ENCODE results near the gene LAMB4. TPM values are rescaled to one million over a fixed set of nuclear protein-coding genes. Genes with fewer than 3 reads are reported as not detected.

The LAMB4 gene
- polyA plus RNA-seq, 2 of the 4 experiments (the other 2 are of a cell fraction), result 0.13 to 0.19 TPM

GRCh38 chr7:108053250-108053649 lies 76.9 kb downstream of the LAMB4 start:
- no peaks in the 10 kb centered on the region for H3K9me3 ChIP-seq
- TF ChIP-seq HOXA7 (CRISPR knock-in tag; IDR thresholded peaks at IDR 0.05), result no peak
- no peak for TF ChIP-seq EHMT2 (IDR thresholded peaks at IDR 0.05; ENCODE audit: low read depth)
- TF ChIP-seq ZFP36 (IDR thresholded peaks at IDR 0.05; ENCODE audit: borderline replicate concordance, partially characterized antibody), result no peak
- no peak for FAIRE-seq
- ChIA-PET POLR2A (no interaction called here), CTCF (interaction anchor here (1.7 kb wide), 1 partner anchor 44 kb away, joined by 5 read pairs; no protein-coding TSS in a partner anchor)
- H3K4me2 ChIP-seq, result no peak overlapping the region
- no peak overlapping the region for H3K27ac ChIP-seq
- DNase-seq (ENCODE audit: low read depth in 1 of 2, low spot score in 1 of 2), result no peak
- 95% methylated on average over 4 of the region's 4 CpGs for WGBS (ENCODE audit: missing lambda C conversion rate)
- H3K4me1 ChIP-seq, result peaks cover 8% of the 10 kb centered on the region; the same call in 2 of the 3 replicates
- ATAC-seq, result no peak
- no peak overlapping the region for H3K4me3 ChIP-seq

- FAIRE-seq (no peak), DNase-seq (ENCODE audit: low read depth in 1 of 2, low spot score in 1 of 2) (no peak), ATAC-seq (no peak)
- no peaks in the 10 kb centered on the region for H3K9me3 ChIP-seq
- POLR2A ChIA-PET, result no interaction called here
- H3K27ac ChIP-seq, result no peak overlapping the region
- no peak overlapping the region for H3K4me3 ChIP-seq
- TF ChIP-seq HMGXB4 (CRISPR knock-in tag; IDR thresholded peaks at IDR 0.05; ENCODE audit: borderline replicate concordance) (no peak), ATOH8 (CRISPR knock-in tag; IDR thresholded peaks at IDR 0.05; ENCODE audit: low read depth) (no peak), RARB (CRISPR knock-in tag; IDR thresholded peaks at IDR 0.05) (no peak), CBX2 (IDR thresholded peaks at IDR 0.05; ENCODE audit: borderline replicate concordance, low read depth) (no peak), MAX (IDR thresholded peaks at IDR 0.05) (no peak), FOSL2 (IDR thresholded peaks at IDR 0.05) (no peak), FOSL2 (CRISPR knock-in tag; IDR thresholded peaks at IDR 0.05) (no peak), RFX5 (IDR thresholded peaks at IDR 0.05) (no peak), EHF (CRISPR knock-in tag; IDR thresholded peaks at IDR 0.05) (no peak), TFCP2L1 (CRISPR knock-in tag; IDR thresholded peaks at IDR 0.05) (no peak), ZNF302 (CRISPR knock-in tag; IDR thresholded peaks at IDR 0.05) (no peak), HDAC2 (IDR thresholded peaks at IDR 0.05) (no peak), FOXS1 (CRISPR knock-in tag; IDR thresholded peaks at IDR 0.05) (no peak)
- TF ChIP-seq, protein P1, sequence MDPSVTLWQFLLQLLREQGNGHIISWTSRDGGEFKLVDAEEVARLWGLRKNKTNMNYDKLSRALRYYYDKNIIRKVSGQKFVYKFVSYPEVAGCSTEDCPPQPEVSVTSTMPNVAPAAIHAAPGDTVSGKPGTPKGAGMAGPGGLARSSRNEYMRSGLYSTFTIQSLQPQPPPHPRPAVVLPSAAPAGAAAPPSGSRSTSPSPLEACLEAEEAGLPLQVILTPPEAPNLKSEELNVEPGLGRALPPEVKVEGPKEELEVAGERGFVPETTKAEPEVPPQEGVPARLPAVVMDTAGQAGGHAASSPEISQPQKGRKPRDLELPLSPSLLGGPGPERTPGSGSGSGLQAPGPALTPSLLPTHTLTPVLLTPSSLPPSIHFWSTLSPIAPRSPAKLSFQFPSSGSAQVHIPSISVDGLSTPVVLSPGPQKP (IDR thresholded peaks at IDR 0.05; ENCODE audit: low read depth, low read length), result no peak
- TF ChIP-seq, protein P2, sequence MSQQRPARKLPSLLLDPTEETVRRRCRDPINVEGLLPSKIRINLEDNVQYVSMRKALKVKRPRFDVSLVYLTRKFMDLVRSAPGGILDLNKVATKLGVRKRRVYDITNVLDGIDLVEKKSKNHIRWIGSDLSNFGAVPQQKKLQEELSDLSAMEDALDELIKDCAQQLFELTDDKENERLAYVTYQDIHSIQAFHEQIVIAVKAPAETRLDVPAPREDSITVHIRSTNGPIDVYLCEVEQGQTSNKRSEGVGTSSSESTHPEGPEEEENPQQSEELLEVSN (IDR thresholded peaks at IDR 0.05; ENCODE audit: borderline replicate concordance, low read depth), result no peak
- no peak overlapping the region for H3K4me2 ChIP-seq
- CTCF ChIA-PET, result interaction anchor here (2.0 kb wide), 1 partner anchor 9 kb away, joined by 6 read pairs; no protein-coding TSS in a partner anchor
- 94% methylated on average over 1 of the region's 1 CpG for WGBS (ENCODE audit: missing lambda C conversion rate)
- H3K4me1 ChIP-seq, result peaks cover 8% of the 10 kb centered on the region; the same call in 2 of the 3 replicates
These were observed 78.7 kb downstream of the LAMB4 start for GRCh38 chr7:108051454-108051853.

DNA sequence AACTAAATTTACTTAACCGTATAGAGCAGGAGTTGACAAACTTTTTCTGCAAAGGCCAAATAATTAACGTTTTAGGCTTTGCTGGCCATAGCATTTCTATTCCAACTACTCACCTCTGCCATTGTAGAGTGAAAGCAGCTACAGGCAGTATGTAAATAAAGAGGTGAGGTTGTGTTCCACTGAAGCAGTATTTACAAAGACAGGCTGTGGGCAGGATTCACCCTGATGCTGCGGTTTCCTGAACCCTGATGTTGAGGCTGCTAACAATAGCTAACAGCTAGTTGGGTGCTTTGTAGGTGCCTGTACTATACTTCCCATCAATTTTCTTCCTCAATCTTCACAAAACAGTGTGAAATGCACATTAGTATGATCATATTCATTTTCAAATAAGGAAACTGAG lies 80.2 kb downstream of the LAMB4 start:
- POLR2A ChIA-PET, result no interaction called here
- H3K27ac ChIP-seq, result no peak overlapping the region
- TF ChIP-seq SMC3 (IDR thresholded peaks at IDR 0.05) (no peak), NFE2L2 (conservative IDR thresholded peaks at IDR 0.05; ENCODE audit: low read length) (no peak), EHMT2 (IDR thresholded peaks at IDR 0.05; ENCODE audit: low read depth) (no peak), TFCP2L1 (CRISPR knock-in tag; IDR thresholded peaks at IDR 0.05) (no peak), TP53 (CRISPR knock-in tag; IDR thresholded peaks at IDR 0.05) (no peak), FOSB (CRISPR knock-in tag; IDR thresholded peaks at IDR 0.05) (no peak), KDM1A (IDR thresholded peaks at IDR 0.05; ENCODE audit: low read depth) (no peak), RFX5 (IDR thresholded peaks at IDR 0.05) (no peak), GATA3 (IDR thresholded peaks at IDR 0.05; ENCODE audit: borderline replicate concordance) (no peak)

More for the DNA sequence above, 80.2 kb downstream of the LAMB4 start:
- Histone ChIP-seq H3K4me2 (no peak overlapping the region), H3K4me1 (peaks cover 7% of the 10 kb centered on the region; the same call in 2 of the 3 replicates), H3K4me3 (no peak overlapping the region), H3K9me3 (no peaks in the 10 kb centered on the region)
- no peak for ATAC-seq
- FAIRE-seq, result no peak
- CTCF ChIA-PET, result no interaction called here
- no peak for DNase-seq (ENCODE audit: low read depth in 1 of 2, low spot score in 1 of 2)
- WGBS (ENCODE audit: missing lambda C conversion rate), result 81% methylated on average over 3 of the region's 3 CpGs

Data from A549 (cell line).